DOHH2 (cell line): ENCODE results near the gene LACRT.

Experiments used
- H3F3A ChIP-seq: fragments of 200-600 bp; sonication (generic), shearing (Covaris generic); 2 replicates; pipeline ENCODE4 v1.6.0; 2016; ENCODE audit warnings: antibody characterized with exemption, mild to moderate bottlenecking; ENCODE audit not compliant: control insufficient read depth, insufficient read depth
- H3K27ac ChIP-seq: fragments of 200-600 bp; sonication (generic); 2 replicates; pipeline ENCODE4 v1.5.1; 2014; ENCODE audit warnings: low read depth, mild to moderate bottlenecking, low read length, moderate library complexity
- H3K27me3 ChIP-seq: fragments of 200-600 bp; sonication (generic); 2 replicates; pipeline ENCODE4 v1.6.1; 2014; ENCODE audit warnings: mild to moderate bottlenecking, low read length, mixed read lengths; ENCODE audit not compliant: control insufficient read depth
- H3K36me3 ChIP-seq: fragments of 200-600 bp; sonication (generic); 2 replicates; pipeline ENCODE4 v1.6.1; 2014; ENCODE audit warnings: mild to moderate bottlenecking, low read length, moderate library complexity, mixed read lengths; ENCODE audit not compliant: control insufficient read depth
- H3K4me1 ChIP-seq: fragments of 200-600 bp; sonication (generic); 2 replicates; pipeline ENCODE4 v1.6.1; 2014; ENCODE audit warnings: mild to moderate bottlenecking, low read length, mixed read lengths; ENCODE audit not compliant: control insufficient read depth
- H3K4me2 ChIP-seq: fragments of 200-600 bp; sonication (generic); 2 replicates; pipeline ENCODE4 v1.6.0; 2014; ENCODE audit warnings: mild to moderate bottlenecking, low read length, moderate library complexity
- H3K4me3 ChIP-seq: fragments of 200-600 bp; sonication (generic); 2 replicates; pipeline ENCODE4 v1.5.1; 2014; ENCODE audit warnings: mild to moderate bottlenecking, low read length, mixed read lengths
- H3K79me2 ChIP-seq: fragments of 200-600 bp; sonication (generic); 2 replicates; pipeline ENCODE4 v1.6.1; 2014; ENCODE audit warnings: mild to moderate bottlenecking, low read length, mixed read lengths; ENCODE audit not compliant: control insufficient read depth
- H3K9me2 ChIP-seq: fragments of 200-600 bp; sonication (generic); replicated peaks from 2 replicates; pipeline ENCODE4 v1.6.1; 2014; ENCODE audit warnings: mild to moderate bottlenecking, low read length, mixed read lengths; ENCODE audit not compliant: control insufficient read depth
- H3K9me3 ChIP-seq: fragments of 200-600 bp; sonication (generic); 2 replicates; pipeline ENCODE4 v1.6.1; 2014; ENCODE audit warnings: antibody characterized with exemption, low read length, mixed read lengths; ENCODE audit not compliant: control insufficient read depth, insufficient read depth
- H4K20me1 ChIP-seq: fragments of 200-600 bp; sonication (generic); 2 replicates; pipeline ENCODE4 v1.6.0; 2014; ENCODE audit warnings: low read depth, mild to moderate bottlenecking, antibody characterized with exemption, low read length, moderate library complexity; ENCODE audit not compliant: control insufficient read depth, insufficient read depth
- EZH2phosphoT487 ChIP-seq: fragments of 200-600 bp; sonication (generic); IDR thresholded peaks from 2 replicates; pipeline ENCODE4 v1.6.1; 2017; ENCODE audit warnings: borderline replicate concordance, mild to moderate bottlenecking, antibody characterized with exemption, low read length, moderate library complexity, mixed read lengths
- TF ChIP-seq, protein P1 (sequence below): fragments of 200-600 bp; sonication (generic); IDR thresholded peaks from one replicate; pipeline ENCODE4 v1.5.1; 2014; ENCODE audit warnings: antibody characterized with exemption, mild to moderate bottlenecking, low read depth, low read length; ENCODE audit not compliant: poor library complexity, severe bottlenecking

Gene LACRT

DNA sequence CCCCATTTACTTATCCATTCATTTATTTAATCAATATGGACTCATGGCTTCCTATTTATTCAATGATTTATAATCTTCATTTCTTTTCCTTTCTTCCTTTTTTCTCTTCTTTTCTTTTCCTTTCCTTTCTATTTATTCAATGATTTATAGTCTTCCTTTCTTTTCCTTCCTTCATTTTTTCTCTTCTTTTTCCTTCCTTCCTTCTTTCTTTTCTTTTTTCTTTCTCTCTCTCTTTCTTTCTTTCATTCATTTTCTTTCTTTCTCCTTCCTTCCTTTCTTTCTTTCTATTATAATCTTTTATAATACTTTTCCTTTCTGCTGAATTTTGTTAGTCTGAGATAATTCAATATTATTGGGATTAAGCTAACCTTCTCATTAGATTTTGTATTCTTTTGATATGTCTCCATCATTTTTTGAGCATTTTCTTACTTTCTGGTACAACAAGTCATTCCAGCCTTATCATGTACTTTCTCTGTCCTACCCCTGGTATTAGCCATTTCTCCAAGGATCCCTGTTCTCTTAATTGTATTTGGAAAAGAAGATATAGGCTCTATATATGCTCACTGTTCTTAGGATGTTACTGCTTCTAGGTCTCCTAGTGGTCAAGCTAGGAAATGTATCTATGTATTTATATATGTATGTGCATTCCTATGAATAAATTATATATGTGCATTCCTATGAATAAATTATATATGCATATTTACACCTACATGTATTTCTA lies 12.1 kb downstream of the LACRT start:
- no peak overlapping the region for H3K4me2 ChIP-seq
- no peaks in the 10 kb centered on the region for H3F3A ChIP-seq
- H3K9me2 ChIP-seq = no peaks in the 10 kb centered on the region
- H3K36me3 ChIP-seq = no peaks in the 10 kb centered on the region
- peaks cover 8% of the 10 kb centered on the region for H3K9me3 ChIP-seq
- H4K20me1 ChIP-seq = no peaks in the 10 kb centered on the region
- TF ChIP-seq, protein P1, sequence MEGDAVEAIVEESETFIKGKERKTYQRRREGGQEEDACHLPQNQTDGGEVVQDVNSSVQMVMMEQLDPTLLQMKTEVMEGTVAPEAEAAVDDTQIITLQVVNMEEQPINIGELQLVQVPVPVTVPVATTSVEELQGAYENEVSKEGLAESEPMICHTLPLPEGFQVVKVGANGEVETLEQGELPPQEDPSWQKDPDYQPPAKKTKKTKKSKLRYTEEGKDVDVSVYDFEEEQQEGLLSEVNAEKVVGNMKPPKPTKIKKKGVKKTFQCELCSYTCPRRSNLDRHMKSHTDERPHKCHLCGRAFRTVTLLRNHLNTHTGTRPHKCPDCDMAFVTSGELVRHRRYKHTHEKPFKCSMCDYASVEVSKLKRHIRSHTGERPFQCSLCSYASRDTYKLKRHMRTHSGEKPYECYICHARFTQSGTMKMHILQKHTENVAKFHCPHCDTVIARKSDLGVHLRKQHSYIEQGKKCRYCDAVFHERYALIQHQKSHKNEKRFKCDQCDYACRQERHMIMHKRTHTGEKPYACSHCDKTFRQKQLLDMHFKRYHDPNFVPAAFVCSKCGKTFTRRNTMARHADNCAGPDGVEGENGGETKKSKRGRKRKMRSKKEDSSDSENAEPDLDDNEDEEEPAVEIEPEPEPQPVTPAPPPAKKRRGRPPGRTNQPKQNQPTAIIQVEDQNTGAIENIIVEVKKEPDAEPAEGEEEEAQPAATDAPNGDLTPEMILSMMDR = peak; percentile 47
- no peak for TF ChIP-seq EZH2phosphoT487
- no peak overlapping the region for H3K27ac ChIP-seq
- peaks cover 26% of the 10 kb centered on the region for H3K27me3 ChIP-seq
- H3K4me1 ChIP-seq = no peaks in the 10 kb centered on the region
- no peak overlapping the region for H3K4me3 ChIP-seq
- H3K79me2 ChIP-seq = no peaks in the 10 kb centered on the region

DNA sequence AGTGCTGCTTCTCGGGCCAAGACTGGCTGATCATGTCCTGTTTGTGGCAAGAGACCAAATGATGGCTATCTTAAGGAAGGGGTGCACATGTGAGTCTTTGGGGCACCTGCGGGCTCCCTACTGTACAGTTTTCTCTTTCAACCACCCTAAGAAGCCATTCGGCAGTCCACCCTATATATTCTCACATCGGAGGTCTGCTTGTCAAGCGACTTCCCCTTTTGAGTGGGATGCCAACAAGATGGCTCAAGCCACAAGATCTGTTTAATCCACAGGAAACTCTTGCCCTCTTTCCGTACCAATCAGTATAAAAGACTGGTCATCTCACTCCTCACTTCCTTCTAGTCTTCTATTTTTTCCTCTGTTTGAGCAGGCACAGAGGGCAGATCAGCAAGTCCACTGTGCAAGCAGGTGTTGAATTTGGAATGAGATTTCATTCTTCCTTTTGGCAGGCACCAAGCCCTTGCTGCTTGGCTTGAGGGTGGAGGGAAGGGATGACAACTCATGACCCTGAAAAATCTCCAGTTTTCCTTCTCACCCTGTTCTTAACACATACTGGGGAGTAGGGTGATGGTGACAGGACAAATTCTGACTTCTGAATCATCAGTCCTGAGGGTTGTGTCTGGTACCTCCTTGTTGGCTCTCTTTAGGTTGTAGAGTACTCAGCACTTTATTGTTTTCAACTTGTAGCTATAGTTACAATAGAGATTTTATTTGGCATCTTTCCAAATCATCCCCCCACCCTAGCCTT lies 17.6 kb downstream of the LACRT start:
- Histone ChIP-seq H3K9me3 (no peaks in the 10 kb centered on the region), H3K9me2 (no peaks in the 10 kb centered on the region), H3K27ac (no peak overlapping the region), H3F3A (no peaks in the 10 kb centered on the region), H4K20me1 (no peaks in the 10 kb centered on the region), H3K36me3 (no peaks in the 10 kb centered on the region), H3K79me2 (no peaks in the 10 kb centered on the region), H3K27me3 (peaks cover 34% of the 10 kb centered on the region), H3K4me3 (no peak overlapping the region), H3K4me1 (no peaks in the 10 kb centered on the region), H3K4me2 (no peak overlapping the region)
- TF ChIP-seq, protein P1 = no peak
- no peak for TF ChIP-seq EZH2phosphoT487

DNA sequence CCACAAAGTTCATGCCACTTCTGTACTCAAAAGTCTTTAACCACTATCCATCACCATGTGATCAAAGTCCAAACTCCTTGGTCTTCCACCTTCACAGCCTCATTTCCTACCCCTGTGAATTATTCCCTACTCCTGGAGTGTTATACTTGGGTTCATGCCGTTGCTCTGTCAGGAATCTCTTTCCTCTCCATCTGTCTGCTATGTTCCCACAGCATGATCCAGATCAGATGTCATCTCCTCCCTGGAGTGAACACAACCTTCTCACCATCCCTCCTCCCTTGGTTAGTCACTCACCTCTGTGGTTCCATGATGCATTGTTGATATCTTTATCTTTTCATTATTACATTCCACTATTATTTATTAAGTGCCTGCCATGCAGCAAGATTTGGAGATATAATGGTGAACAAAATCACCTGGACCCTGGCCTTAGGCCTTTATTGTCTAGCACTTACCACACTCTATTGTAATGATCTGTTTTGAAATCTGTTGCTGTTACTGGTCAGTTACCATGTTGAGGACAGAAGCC lies 22.4 kb downstream of the LACRT start:
- Histone ChIP-seq H3K27ac (no peak overlapping the region), H3K4me2 (no peak overlapping the region)

More for the DNA sequence above, 22.4 kb downstream of the LACRT start:
- peaks cover 44% of the 10 kb centered on the region for H3K27me3 ChIP-seq
- H3K4me1 ChIP-seq = no peaks in the 10 kb centered on the region
- no peaks in the 10 kb centered on the region for H3K9me3 ChIP-seq
- H4K20me1 ChIP-seq = no peaks in the 10 kb centered on the region
- no peaks in the 10 kb centered on the region for H3F3A ChIP-seq
- no peaks in the 10 kb centered on the region for H3K9me2 ChIP-seq
- TF ChIP-seq, protein P1 = no peak
- no peak for TF ChIP-seq EZH2phosphoT487
- no peaks in the 10 kb centered on the region for H3K79me2 ChIP-seq
- H3K36me3 ChIP-seq = no peaks in the 10 kb centered on the region
- H3K4me3 ChIP-seq = no peak overlapping the region
